ENCODE data around the gene FRMD4A. TPM values are rescaled to one million over a fixed set of nuclear protein-coding genes. Genes with fewer than 3 reads are reported as not detected.
"Not testable (repeated sequence)": the region's sequence is repeated elsewhere in the genome, so short reads cannot be mapped to it uniquely, and the experiment has no call there.

FRMD4A gene
- total RNA-seq, 1 donor from 2014 or later = 16.1 TPM

GRCh38 chr10:14241196-14241595, 89.5 kb downstream of the FRMD4A start:
- DNase-seq (ENCODE audit: low spot score) = no peak

GRCh38 chr10:14240253-14241189, 90.2 kb downstream of the FRMD4A start:
- no peak for DNase-seq (ENCODE audit: low spot score)

- not testable (repeated sequence) for DNase-seq (ENCODE audit: low spot score)
Measured at GRCh38 chr10:14238659-14239058, 92.1 kb downstream of the FRMD4A start.

- DNase-seq (ENCODE audit: low spot score) = no peak
Measured at GRCh38 chr10:14236341-14236740, 94.4 kb downstream of the FRMD4A start.

- no peak for DNase-seq (ENCODE audit: low spot score)
Measured at GRCh38 chr10:14235566-14236195, 95.0 kb downstream of the FRMD4A start.

GRCh38 chr10:14233566-14233965, 97.2 kb downstream of the FRMD4A start:
- no peak for DNase-seq (ENCODE audit: low spot score)

- DNase-seq (ENCODE audit: low spot score) = not testable (repeated sequence)
Measured at GRCh38 chr10:14228798-14229197, 101.9 kb downstream of the FRMD4A start.

- DNase-seq (ENCODE audit: low spot score) = no peak
Measured at GRCh38 chr10:14225379-14225778, 105.3 kb downstream of the FRMD4A start.

GRCh38 chr10:14220026-14220425, 110.7 kb downstream of the FRMD4A start:
- no peak for DNase-seq (ENCODE audit: low spot score)

GRCh38 chr10:14219411-14219810, 111.3 kb downstream of the FRMD4A start:
- no peak for DNase-seq (ENCODE audit: low spot score)

GRCh38 chr10:14215641-14216040, 115.1 kb downstream of the FRMD4A start:
- DNase-seq (ENCODE audit: low spot score) = no peak

- DNase-seq (ENCODE audit: low spot score) = not testable (repeated sequence)
Measured at GRCh38 chr10:14213703-14214102, 117.0 kb downstream of the FRMD4A start.

- DNase-seq (ENCODE audit: low spot score) = no peak
Measured at GRCh38 chr10:14211610-14212009, 119.1 kb downstream of the FRMD4A start.

GRCh38 chr10:14208231-14208630, 122.5 kb downstream of the FRMD4A start:
- no peak for DNase-seq (ENCODE audit: low spot score)

- no peak for DNase-seq (ENCODE audit: low spot score)
Measured at GRCh38 chr10:14205233-14205632, 125.5 kb downstream of the FRMD4A start.

- DNase-seq (ENCODE audit: low spot score) = no peak
Measured at GRCh38 chr10:14200698-14201544, 129.8 kb downstream of the FRMD4A start.

- not testable (repeated sequence) for DNase-seq (ENCODE audit: low spot score)
Measured at GRCh38 chr10:14199098-14199497, 131.6 kb downstream of the FRMD4A start.

- no peak for DNase-seq (ENCODE audit: low spot score)
Measured at GRCh38 chr10:14198078-14198477, 132.6 kb downstream of the FRMD4A start.

GRCh38 chr10:14196113-14196512, 134.6 kb downstream of the FRMD4A start:
- DNase-seq (ENCODE audit: low spot score) = no peak

GRCh38 chr10:14195433-14195832, 135.3 kb downstream of the FRMD4A start:
- DNase-seq (ENCODE audit: low spot score) = no peak

- no peak for DNase-seq (ENCODE audit: low spot score)
Measured at GRCh38 chr10:14192746-14193145, 138.0 kb downstream of the FRMD4A start.

- no peak for DNase-seq (ENCODE audit: low spot score)
Measured at GRCh38 chr10:14191871-14192270, 138.9 kb downstream of the FRMD4A start.

All from umbilical cord (tissue), 2 donors.